GM19023 (cell line): Measurements from ENCODE around the gene PRSS38.

Source experiments
- ATAC-seq: cut with Tn5 transposase; IDR thresholded peaks from one replicate; pipeline ENCODE4 v1.9.1; 2021; ENCODE audit warnings: mild to moderate bottlenecking, moderate library complexity; ENCODE audit not compliant: unreplicated experiment

Gene PRSS38

GRCh38 chr1:227893949-227894721, 78.7 kb downstream of the PRSS38 start:
- no peak for ATAC-seq

GRCh38 chr1:227894831-227895451, 79.5 kb downstream of the PRSS38 start:
- no peak for ATAC-seq
